ENCODE results near the gene RBM34. TPM values are rescaled to one million over a fixed set of nuclear protein-coding genes. Genes with fewer than 3 reads are reported as not detected.
"Not testable (repeated sequence)": the region's sequence is repeated elsewhere in the genome, so short reads cannot be mapped to it uniquely, and the experiment has no call there.

The RBM34 gene
- total RNA-seq, 2 experiments from 2014 or later: 108 to 120 TPM

DNA sequence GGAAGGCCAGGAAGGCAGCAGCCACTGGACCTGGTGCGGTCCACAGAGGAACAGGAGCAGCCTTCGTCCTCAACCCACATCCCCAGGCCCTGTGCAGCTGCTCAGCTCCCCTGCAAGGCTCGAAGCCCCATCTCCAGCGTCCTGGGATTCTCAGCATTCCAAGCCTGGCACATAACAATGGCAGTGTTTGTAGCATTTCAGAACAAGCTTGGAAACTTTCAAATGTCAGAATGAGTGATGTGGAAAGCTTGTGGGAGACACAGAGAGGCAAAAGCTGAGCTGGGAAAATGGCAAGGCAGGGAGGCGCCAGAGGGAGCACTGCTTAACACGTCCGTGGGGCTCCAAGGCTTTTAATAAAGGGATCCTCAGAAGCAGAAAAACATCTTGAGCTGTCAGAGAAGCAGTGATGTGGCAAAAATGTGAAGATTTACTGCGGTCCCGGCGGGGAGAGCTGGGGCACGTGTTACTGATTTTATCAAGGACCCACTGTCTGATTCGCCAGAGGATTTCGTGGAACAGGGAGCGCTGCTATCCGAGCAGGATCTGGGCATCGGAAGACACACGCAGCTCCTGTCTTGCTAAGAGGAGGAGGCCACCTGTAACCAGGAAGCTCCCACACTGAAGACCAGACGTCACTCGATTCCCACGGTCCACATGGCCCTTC is 70.5 kb downstream of the RBM34 start:
- CTCF ChIA-PET: interaction anchor here (0.6 to 1.4 kb wide), 5 partner anchors 27 to 775 kb away, joined by 3 to 7 read pairs (median 3); no protein-coding TSS in a partner anchor
- Mint-ChIP-seq H3K27ac (no peak overlapping the region), H3K4me3 (no peak overlapping the region), H3K4me1 (ENCODE audit: low read depth) (peaks cover 14% of the 10 kb centered on the region), H3K36me3 (no peaks in the 10 kb centered on the region), H3K9me3 (no peaks in the 10 kb centered on the region), H3K27me3 (no peaks in the 10 kb centered on the region)
- no peak for DNase-seq
- POLR2A ChIA-PET: no interaction called here
- intact Hi-C loops (cut with micrococcal nuclease): no loop called here

DNA sequence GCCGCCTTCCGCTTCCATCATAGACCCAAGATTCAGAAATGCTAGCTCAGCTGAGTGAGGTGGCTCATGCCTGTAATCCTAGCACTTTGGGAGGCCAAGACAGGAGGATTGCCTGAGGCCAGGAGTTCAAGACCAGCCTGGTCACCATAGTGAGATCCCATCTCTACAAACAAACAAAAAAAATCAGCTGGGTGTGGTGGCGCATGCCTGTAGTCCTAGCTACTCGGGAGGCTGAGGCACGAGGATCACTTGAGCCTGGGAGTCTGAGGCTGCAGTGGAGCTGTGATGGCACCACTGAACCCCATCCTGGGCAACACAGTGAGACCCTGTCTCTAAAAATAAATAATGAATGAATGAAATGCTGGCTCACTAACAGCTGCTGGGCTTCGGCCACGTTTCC is 72.1 kb downstream of the RBM34 start:
- H3K4me3 Mint-ChIP-seq: no peak overlapping the region
- H3K27ac Mint-ChIP-seq: no peak overlapping the region
- H3K36me3 Mint-ChIP-seq: no peaks in the 10 kb centered on the region
- no peak for DNase-seq
- ChIA-PET POLR2A (interaction anchor here (0.9 kb wide), 1 partner anchor 479 kb away, joined by 3 read pairs; the partner anchor contains the start of gene IRF2BP2), CTCF (interaction anchor here (1.3 kb wide), 1 partner anchor 328 kb away, joined by 5 read pairs; no protein-coding TSS in a partner anchor)
- intact Hi-C loops (cut with micrococcal nuclease): loop anchor here (10.0 kb wide), 1 partner anchor 764 kb away; no protein-coding TSS in a partner anchor
- H3K9me3 Mint-ChIP-seq: no peaks in the 10 kb centered on the region
- peaks cover 13% of the 10 kb centered on the region for H3K4me1 Mint-ChIP-seq (ENCODE audit: low read depth)
- no peaks in the 10 kb centered on the region for H3K27me3 Mint-ChIP-seq

DNA sequence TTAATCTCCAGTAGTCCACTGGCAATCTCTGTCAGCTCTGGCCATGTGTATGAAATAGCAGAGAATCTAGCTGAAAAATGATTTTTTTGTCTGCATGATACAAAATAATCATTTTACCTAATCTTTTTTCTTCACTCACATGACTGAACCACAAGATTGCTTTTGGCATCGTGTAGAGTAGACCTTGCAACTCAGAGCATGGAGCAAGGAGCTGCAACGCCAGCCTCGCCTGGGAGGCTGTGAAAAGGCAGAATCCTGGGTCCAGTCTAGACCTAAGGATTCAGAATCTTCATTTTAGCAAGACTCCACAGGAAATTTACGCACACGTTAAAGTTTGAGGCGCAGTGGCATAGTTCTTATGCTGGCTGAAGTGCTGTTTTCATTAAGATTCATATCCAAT is 72.6 kb downstream of the RBM34 start:
- intact Hi-C loops (cut with micrococcal nuclease): loop anchor here (10.0 kb wide), 1 partner anchor 764 kb away; no protein-coding TSS in a partner anchor
- ChIA-PET POLR2A (interaction anchor here (0.9 kb wide), 1 partner anchor 478 kb away, joined by 3 read pairs; the partner anchor contains the start of gene IRF2BP2), CTCF (no interaction called here)
- Mint-ChIP-seq H3K27me3 (no peaks in the 10 kb centered on the region), H3K4me1 (ENCODE audit: low read depth) (peaks cover 13% of the 10 kb centered on the region), H3K9me3 (no peaks in the 10 kb centered on the region), H3K4me3 (no peak overlapping the region), H3K36me3 (no peaks in the 10 kb centered on the region), H3K27ac (no peak overlapping the region)
- DNase-seq: no peak

DNA sequence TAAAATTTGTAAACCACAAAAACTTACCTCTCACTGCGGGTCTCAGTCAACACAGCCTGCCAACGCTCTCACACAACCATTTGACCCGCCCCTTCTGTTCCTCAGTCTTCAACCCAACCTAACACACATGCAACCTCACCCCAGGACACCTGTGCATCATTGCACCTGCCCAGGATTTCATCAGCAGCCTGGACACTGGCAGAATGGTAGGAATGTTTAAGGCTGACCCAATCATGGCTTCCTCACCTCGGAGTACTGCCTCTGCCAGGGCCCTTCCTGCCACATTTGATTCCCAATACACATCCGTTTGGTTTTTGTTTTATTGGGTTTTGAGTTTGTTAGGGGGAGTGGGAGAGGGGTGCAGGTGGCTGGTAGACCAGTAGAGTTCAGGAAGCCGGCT is 73.1 kb downstream of the RBM34 start:
- peaks cover 18% of the 10 kb centered on the region for H3K4me1 Mint-ChIP-seq (ENCODE audit: low read depth)
- intact Hi-C loops (cut with micrococcal nuclease): loop anchor here (10.0 kb wide), 1 partner anchor 763 kb away; no protein-coding TSS in a partner anchor
- CTCF ChIA-PET: no interaction called here
- no peak for DNase-seq
- H3K36me3 Mint-ChIP-seq: no peaks in the 10 kb centered on the region
- H3K9me3 Mint-ChIP-seq: no peaks in the 10 kb centered on the region
- H3K4me3 Mint-ChIP-seq: no peak overlapping the region
- POLR2A ChIA-PET: no interaction called here
- H3K27ac Mint-ChIP-seq: no peak overlapping the region
- H3K27me3 Mint-ChIP-seq: no peaks in the 10 kb centered on the region

DNA sequence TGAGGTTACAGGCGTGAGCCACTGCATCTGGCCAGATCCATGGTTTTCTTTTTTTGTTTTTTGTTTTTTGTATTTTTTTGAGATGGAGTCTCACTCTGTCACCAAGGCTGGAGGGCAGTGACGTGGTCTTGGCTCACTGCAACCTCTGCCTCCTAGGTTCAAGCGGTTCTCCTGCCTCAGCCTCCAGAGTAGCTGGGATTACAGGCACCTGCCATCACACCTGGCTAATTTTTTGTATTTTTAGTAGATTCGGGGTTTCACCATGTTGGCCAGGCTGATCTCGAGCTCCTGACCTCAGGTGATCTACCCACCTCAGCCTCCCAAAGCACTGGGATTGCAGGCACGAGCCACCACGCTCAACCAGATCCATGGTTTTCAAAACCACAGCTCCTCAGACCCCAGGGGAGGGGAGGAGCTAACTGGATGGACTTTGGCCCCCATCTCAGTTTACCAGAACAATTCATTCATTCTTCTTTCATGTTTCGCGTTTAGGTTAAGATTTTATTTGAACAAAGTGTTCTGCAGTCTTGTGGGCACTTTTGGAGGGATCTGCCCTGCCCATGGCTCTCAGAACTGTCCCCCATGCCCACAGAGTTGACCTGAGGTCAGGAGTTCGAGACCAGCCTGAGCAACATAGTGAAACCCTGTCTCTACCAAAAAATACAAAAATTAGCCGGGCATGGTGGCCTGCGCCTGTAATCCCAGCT is 75.5 kb downstream of the RBM34 start:
- intact Hi-C loops (cut with micrococcal nuclease): loop anchor here (10.0 kb wide), 1 partner anchor 761 kb away; no protein-coding TSS in a partner anchor
- H3K9me3 Mint-ChIP-seq, H3K36me3 Mint-ChIP-seq, H3K27ac Mint-ChIP-seq, POLR2A ChIA-PET, DNase-seq, H3K4me3 Mint-ChIP-seq, H3K27me3 Mint-ChIP-seq: not testable (repeated sequence)
- H3K4me1 Mint-ChIP-seq (ENCODE audit: low read depth): peaks cover 27% of the 10 kb centered on the region
- CTCF ChIA-PET: interaction anchor here (0.7 to 4.2 kb wide), 3 partner anchors 105 to 586 kb away, joined by 3 to 44 read pairs (median 3); no protein-coding TSS in a partner anchor

Small RNA genes lying within 50 kb of the gene (microRNA-seq; reads per million reads assigned to microRNA genes)
- gene MIR4753 (ENCODE audit: borderline microRNAs expressed, borderline number of aligned reads, borderline replicate concordance): 3.1 reads per million

Other genes with a start within 250 kb of the RBM34 start
- 100 to 1,000 TPM; 127 to 142 TPM for gene TOMM20, start 32.4 kb downstream of the RBM34 start, total RNA-seq
- 10 to 100 TPM; 41.3 to 44.8 TPM for gene ARID4B, start 166.9 kb upstream of the RBM34 start, total RNA-seq
- 10 to 100 TPM; 36.1 to 37.5 TPM for gene GGPS1, start 167.3 kb upstream of the RBM34 start, total RNA-seq
- gene TBCE, start 206.2 kb upstream of the RBM34 start, total RNA-seq: 10 to 100 TPM; 22.7 to 26.3 TPM

All from activated CD4-positive, alpha-beta memory T cell treated with anti-CD3 and anti-CD28 coated beads for 36 hours (primary cell).